Sigmoid colon (tissue), 7 donors: ENCODE measurements around the gene DDX6. TPM values are rescaled to one million over a fixed set of nuclear protein-coding genes. Genes with fewer than 3 reads are reported as not detected.

ENCODE experiments used
- DNase-seq: peaks from one replicate; pipeline ENCODE4 v3.0.0-alpha.2; 2019
- H3K27ac ChIP-seq, 4 donors: fragments of 200-600 bp; sonication (generic); one replicate each; pipeline ENCODE4 v1.5.1; 2016 to 2019; ENCODE audit warnings: mild to moderate bottlenecking in 1 of 4
- H3K27me3 ChIP-seq, 3 donors: fragments of 200-600 bp; sonication (generic); one replicate each; pipeline ENCODE4 v1.5.1; 2019; ENCODE audit warnings: mild to moderate bottlenecking in 1 of 3
- H3K36me3 ChIP-seq, 4 donors: fragments of 200-600 bp; sonication (generic); one replicate each; pipeline ENCODE4 v1.5.1; 2016 to 2019
- H3K4me1 ChIP-seq, 4 donors: fragments of 200-600 bp; sonication (generic); one replicate each; pipeline ENCODE4 v1.5.1; 2017 to 2019
- H3K4me3 ChIP-seq, 4 donors: fragments of 200-600 bp; sonication (generic); one replicate each; pipeline ENCODE4 v1.5.1; 2017 to 2019; ENCODE audit warnings: mild to moderate bottlenecking in 2 of 4, moderate library complexity in 1 of 4
- H3K9me3 ChIP-seq, 4 donors: fragments of 200-600 bp in 3 of 4; sonication (generic) in 3 of 4; one replicate each; pipeline versions ENCODE4 v1.5.1 to v1.6.1; 2013 to 2019
- CTCF ChIP-seq, 4 experiments: fragments of 450-650 bp in 3 of 4; fragments of 200-600 bp in 1 of 4; IDR thresholded peaks; one replicate each; pipeline ENCODE4 v1.5.1; 2016 to 2019; ENCODE audit warnings: antibody characterized with exemption in 4 of 4, mild to moderate bottlenecking in 3 of 4, moderate library complexity in 2 of 4
- EP300 ChIP-seq, 4 donors: sonication (generic); formaldehyde crosslinking; IDR thresholded peaks; one replicate each; pipeline ENCODE4 v1.6.1; 2017; ENCODE audit warnings: antibody characterized with exemption in 4 of 4
- POLR2A ChIP-seq, 2 donors: fragments of 450-650 bp; IDR thresholded peaks; one replicate each; pipeline ENCODE4 v1.6.1; 2016; ENCODE audit warnings: antibody characterized with exemption in 2 of 2, mild to moderate bottlenecking in 2 of 2, moderate library complexity in 2 of 2
- POLR2AphosphoS5 ChIP-seq, 4 donors: sonication (generic); formaldehyde crosslinking; IDR thresholded peaks; one replicate each; pipeline ENCODE4 v1.6.1; 2017; ENCODE audit warnings: antibody characterized with exemption in 4 of 4
- WGBS, 2 donors: extraction: QIAGEN DNeasy Blood & Tissue Kit; methylation state at CpG; one replicate each; pipeline ENCODE4 v1.1.7; 2013; 5-methylcytosine and 5-hydroxymethylcytosine counted together
- intact Hi-C: fragments of 100-400 bp; cut with DNase I; formaldehyde crosslinking; loops from one replicate; pipeline ENCODE4 v1.15.1; 2023
- polyA plus RNA-seq, 3 donors: library from polyadenylated mRNA; stranded (reverse); fragments of 200-250 nt; gene quantifications; one replicate each; pipeline ENCODE4 v1.2.3, GENCODE V29; 2013
- small RNA-seq, 3 donors: library from RNA; depleted of rRNA; stranded (forward); fragments of <200 nt; gene quantifications; one replicate each; pipeline ENCODE3, GENCODE V24; 2016
- total RNA-seq, 4 donors: library from RNA; depleted of rRNA; stranded (reverse); fragments of >200 nt; gene quantifications; one replicate each; pipeline ENCODE4 v1.1.0, GENCODE V29; 2016
- donor health status: healthy with polysubstance abuse.
- donor health status: Bipolar disorder and iron deficiency.
- donor health status: healthy.

The DDX6 gene
- total and polyA plus RNA-seq, 7 donors, result 19.2 to 137 (median 97.8) TPM

DNA sequence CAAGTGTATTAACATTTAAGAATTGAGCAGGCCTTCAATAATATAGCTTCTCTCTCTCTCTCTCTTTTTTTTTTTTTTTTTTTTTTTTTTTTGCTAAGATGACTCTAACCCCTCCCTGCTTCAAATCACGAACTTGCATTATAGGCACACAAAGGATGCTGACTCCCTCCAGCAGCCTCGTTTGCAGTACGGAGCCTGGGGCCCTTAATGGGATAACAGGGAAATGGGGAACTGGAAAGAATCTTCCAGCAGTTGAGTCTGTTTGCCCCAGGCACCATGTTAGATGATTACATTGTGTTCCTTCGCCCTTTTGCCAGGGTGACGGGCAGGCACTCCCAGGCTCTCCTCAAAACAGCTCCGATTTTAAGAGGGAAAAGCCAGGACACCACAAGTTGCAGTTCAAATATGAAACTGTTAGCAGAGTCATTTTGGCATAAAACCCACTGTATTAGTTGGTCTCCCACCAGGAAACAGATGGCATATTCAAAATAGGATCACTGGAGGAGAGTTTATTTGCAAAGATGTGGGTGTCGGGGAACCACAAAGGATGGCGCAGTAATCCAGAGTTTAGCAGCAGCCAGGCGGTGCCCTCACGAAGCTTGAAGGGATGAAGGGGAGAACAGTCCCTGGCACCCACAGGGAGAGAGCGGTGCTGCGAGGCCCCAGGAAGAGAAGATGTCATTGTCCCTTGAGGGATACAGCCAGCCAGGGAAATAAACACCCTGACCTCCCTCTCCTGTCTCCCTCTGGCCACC is 85.0 kb downstream of the DDX6 start:
- no peak for TF ChIP-seq CTCF (IDR thresholded peaks at IDR 0.05)
- no peak for TF ChIP-seq POLR2A (IDR thresholded peaks at IDR 0.05)
- TF ChIP-seq POLR2AphosphoS5 (IDR thresholded peaks at IDR 0.05), result no peak
- TF ChIP-seq EP300 (IDR thresholded peaks at IDR 0.05), result no peak
- Histone ChIP-seq H3K36me3 (no peaks in the 10 kb centered on the region), H3K4me1 (no peaks in the 10 kb centered on the region), H3K9me3 (no peaks in the 10 kb centered on the region), H3K27me3 (no peaks in the 10 kb centered on the region), H3K4me3 (no peak overlapping the region), H3K27ac (no peak overlapping the region)
- DNase-seq, result no peak
- WGBS, 2 donors, result 59 to 75% methylated on average over 12 of the region's 12 CpGs
- intact Hi-C loops, result no loop called here

GRCh38 chr11:118705111-118705741 is 85.7 kb downstream of the DDX6 start:
- H3K27me3 ChIP-seq, result no peaks in the 10 kb centered on the region
- intact Hi-C loops, result no loop called here
- WGBS, 2 donors, result 38 to 40% methylated on average over 15 of the region's 15 CpGs
- no peak overlapping the region for H3K4me3 ChIP-seq
- H3K36me3 ChIP-seq, result no peaks in the 10 kb centered on the region
- H3K4me1 ChIP-seq, result no peaks in the 10 kb centered on the region
- no peak for DNase-seq
- no peaks in the 10 kb centered on the region for H3K9me3 ChIP-seq
- no peak for TF ChIP-seq CTCF (IDR thresholded peaks at IDR 0.05)
- peak in 1 of 4 donors; percentile 19 for TF ChIP-seq POLR2AphosphoS5 (IDR thresholded peaks at IDR 0.05)
- no peak overlapping the region for H3K27ac ChIP-seq

- H3K9me3 ChIP-seq, result no peaks in the 10 kb centered on the region
- no peak overlapping the region for H3K27ac ChIP-seq
- no peak for TF ChIP-seq CTCF (IDR thresholded peaks at IDR 0.05)
- TF ChIP-seq POLR2A (IDR thresholded peaks at IDR 0.05), result no peak
- TF ChIP-seq POLR2AphosphoS5 (IDR thresholded peaks at IDR 0.05), result no peak
- TF ChIP-seq EP300 (IDR thresholded peaks at IDR 0.05), result no peak
- no peaks in the 10 kb centered on the region for H3K36me3 ChIP-seq
- H3K4me1 ChIP-seq, result no peaks in the 10 kb centered on the region
- intact Hi-C loops, result no loop called here
- WGBS, 2 donors, result 91 to 93% methylated on average over 5 of the region's 5 CpGs
- peak; percentile 77 for DNase-seq
- no peaks in the 10 kb centered on the region for H3K27me3 ChIP-seq
- H3K4me3 ChIP-seq, result no peak overlapping the region
These were observed 87.3 kb downstream of the DDX6 start for GRCh38 chr11:118703563-118704106.

DNA sequence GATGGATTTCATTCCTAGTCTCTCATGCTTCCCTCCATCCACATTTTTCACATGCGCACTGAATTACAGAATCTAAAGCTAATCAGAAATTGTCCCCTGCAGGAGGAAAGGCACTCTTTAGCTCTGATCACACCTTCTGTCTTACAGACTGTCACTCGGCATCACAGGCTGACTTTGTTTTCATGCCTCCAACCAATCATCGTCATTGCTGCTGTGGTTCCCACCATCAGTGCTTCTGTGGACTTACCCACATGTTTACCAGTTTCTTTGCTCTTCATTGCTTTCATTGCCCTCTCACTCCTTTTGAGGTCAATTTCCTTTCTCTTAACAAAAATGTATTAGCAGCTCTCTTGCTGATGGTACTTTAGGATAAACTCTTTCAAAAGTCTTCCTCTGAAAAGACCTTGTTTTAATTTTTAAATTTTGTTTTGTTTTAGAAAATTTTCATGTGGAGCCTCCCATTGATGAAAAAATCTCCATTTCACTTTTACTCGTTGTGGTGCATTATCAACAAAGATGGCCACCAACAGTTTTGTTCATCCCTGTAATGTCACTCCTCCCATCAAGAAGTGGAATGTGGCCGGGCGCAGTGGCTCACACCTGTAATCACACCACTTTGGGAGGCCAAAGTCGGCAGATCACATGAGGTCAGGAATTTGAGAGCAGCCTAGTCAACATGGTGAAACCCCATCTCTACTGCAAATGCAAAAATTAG is 91.3 kb downstream of the DDX6 start:
- H3K4me1 ChIP-seq, result no peaks in the 10 kb centered on the region
- H3K9me3 ChIP-seq, result no peaks in the 10 kb centered on the region
- no peak overlapping the region for H3K4me3 ChIP-seq
- H3K27ac ChIP-seq, result no peak overlapping the region
- TF ChIP-seq POLR2A (IDR thresholded peaks at IDR 0.05) (no peak), CTCF (IDR thresholded peaks at IDR 0.05) (no peak), EP300 (IDR thresholded peaks at IDR 0.05) (no peak), POLR2AphosphoS5 (IDR thresholded peaks at IDR 0.05) (no peak)
- intact Hi-C loops, result no loop called here
- DNase-seq, result peak; percentile 18
- H3K36me3 ChIP-seq, result no peaks in the 10 kb centered on the region
- no peaks in the 10 kb centered on the region for H3K27me3 ChIP-seq
- 78 to 89% methylated on average over 7 of the region's 7 CpGs for WGBS, 2 donors

Small RNAs within 50 kb of the gene (small RNA-seq; reads per million reads assigned to genes)
- gene AP004609.2 (0 reads per million in 3 donors), gene RF00019 (0 reads per million in 3 donors), gene RNU6-376P (0 reads per million in 3 donors)

Other genes starting within 250 kb of the DDX6 start
- gene IFT46, start 225.2 kb downstream of the DDX6 start, total RNA-seq, result 10 to 100 TPM; 23.8 to 65.8 (median 49.9) TPM
- 10 to 100 TPM in 1 of 3 donors, 1 to 10 TPM in 2; 8.1 to 12.6 (median 9.3) TPM for gene IFT46, start 225.2 kb downstream of the DDX6 start, polyA plus RNA-seq
- 10 to 100 TPM; 74.9 to 88.3 (median 82.4) TPM for gene ARCN1, start 218.8 kb downstream of the DDX6 start, total RNA-seq
- 100 to 1,000 TPM in 1 of 3 donors, 10 to 100 TPM in 2; 83.2 to 105 (median 88.9) TPM for gene ARCN1, start 218.8 kb downstream of the DDX6 start, polyA plus RNA-seq
- gene PHLDB1, start 183.5 kb downstream of the DDX6 start, total RNA-seq, result 100 to 1,000 TPM in 2 of 4 donors, 10 to 100 TPM in 2; 51.8 to 126 (median 94.6) TPM
- 10 to 100 TPM; 33.6 to 44.4 (median 34.9) TPM for gene PHLDB1, start 183.5 kb downstream of the DDX6 start, polyA plus RNA-seq
- not detected for gene TREH, start 111.5 kb downstream of the DDX6 start, total RNA-seq
- gene TREH, start 111.5 kb downstream of the DDX6 start, polyA plus RNA-seq, result 1 to 10 TPM in 2 of 3 donors, under 1 TPM in 1; 0.46 to 1.4 (median 1.2) TPM
- gene CXCR5, start 92.7 kb upstream of the DDX6 start, total RNA-seq, result not detected
- 10 to 100 TPM in 1 of 3 donors, under 1 TPM in 2; under 0.01 to 11.5 (median 0.23) TPM for gene CXCR5, start 92.7 kb upstream of the DDX6 start, polyA plus RNA-seq
- gene BCL9L, start 134.8 kb upstream of the DDX6 start, total RNA-seq, result 10 to 100 TPM in 3 of 4 donors, 1 to 10 TPM in 1; 7.9 to 46.5 (median 10.8) TPM
- gene BCL9L, start 134.8 kb upstream of the DDX6 start, polyA plus RNA-seq, result 10 to 100 TPM in 1 of 3 donors, 1 to 10 TPM in 2; 4.8 to 33.2 (median 7.4) TPM
- not detected for gene UPK2, start 165.1 kb upstream of the DDX6 start, total RNA-seq
- not detected for gene UPK2, start 165.1 kb upstream of the DDX6 start, polyA plus RNA-seq
- not detected for gene FOXR1, start 180.6 kb upstream of the DDX6 start, total RNA-seq
- gene FOXR1, start 180.6 kb upstream of the DDX6 start, polyA plus RNA-seq, result not detected
- 10 to 100 TPM; 29.6 to 60.5 (median 40.7) TPM for gene CENATAC, start 207.0 kb upstream of the DDX6 start, total RNA-seq
- gene CENATAC, start 207.0 kb upstream of the DDX6 start, polyA plus RNA-seq, result 10 to 100 TPM in 1 of 3 donors, 1 to 10 TPM in 2; 5.3 to 24.6 (median 7.2) TPM
- 1,000 to 10,000 TPM; 1,350 to 3,369 (median 2,098) TPM for gene RPS25, start 227.2 kb upstream of the DDX6 start, total RNA-seq
- gene RPS25, start 227.2 kb upstream of the DDX6 start, polyA plus RNA-seq, result 1,000 to 10,000 TPM; 2,091 to 3,409 (median 2,533) TPM
- 10 to 100 TPM; 32.4 to 60.3 (median 47.5) TPM for gene TRAPPC4, start 227.6 kb upstream of the DDX6 start, total RNA-seq
- gene TRAPPC4, start 227.6 kb upstream of the DDX6 start, polyA plus RNA-seq, result 10 to 100 TPM; 49.9 to 90.9 (median 74.5) TPM
- 10 to 100 TPM in 2 of 4 donors, 1 to 10 TPM in 2; 8.0 to 13.8 (median 10.1) TPM for gene SLC37A4, start 239.7 kb upstream of the DDX6 start, total RNA-seq
- gene SLC37A4, start 239.7 kb upstream of the DDX6 start, polyA plus RNA-seq, result 10 to 100 TPM in 2 of 3 donors, 1 to 10 TPM in 1; 8.4 to 31.5 (median 11.1) TPM